Thoracic aorta (tissue), 2 donors: ENCODE results near the gene CKS1B. TPM values are rescaled to one million over a fixed set of nuclear protein-coding genes. Genes with fewer than 3 reads are reported as not detected.

ENCODE experiments used
- ATAC-seq: fragments of 150-250 bp; one replicate; pipeline ENCODE4 v1.8.0; 2017; ENCODE audit warnings: low read depth; ENCODE audit not compliant: insufficient number of reproducible peaks, low FRiP score
- DNase-seq: peaks from one replicate; pipeline ENCODE4 v3.0.0-alpha.2; 2020; ENCODE audit warnings: low spot score
- H3K27ac ChIP-seq, 2 donors: fragments of 200-600 bp; sonication (generic); 1 replicate in 1 of 2; 2 replicates in 1 of 2; pipeline ENCODE4 v1.5.1; 2016; ENCODE audit warnings: mild to moderate bottlenecking in 2 of 2, moderate library complexity in 2 of 2
- H3K27me3 ChIP-seq: fragments of 200-600 bp; sonication (generic); replicated peaks from 2 replicates; pipeline ENCODE4 v1.6.0; 2016; ENCODE audit warnings: mild to moderate bottlenecking; ENCODE audit not compliant: insufficient read depth
- H3K36me3 ChIP-seq: fragments of 200-600 bp; sonication (generic); one replicate; pipeline ENCODE4 v1.5.1; 2016
- H3K4me1 ChIP-seq, 2 donors: fragments of 200-600 bp; sonication (generic); 1 replicate in 1 of 2; 2 replicates in 1 of 2; pipeline versions ENCODE4 v1.5.1 to v1.6.0; 2016; ENCODE audit warnings: low read depth in 2 of 2, mild to moderate bottlenecking in 1 of 2; ENCODE audit not compliant: control insufficient read depth in 1 of 2
- H3K4me3 ChIP-seq: fragments of 200-600 bp; sonication (generic); 2 replicates; pipeline ENCODE4 v1.5.1; 2016; ENCODE audit warnings: mild to moderate bottlenecking
- H3K9me3 ChIP-seq: fragments of 200-600 bp; sonication (generic); 2 replicates; pipeline ENCODE4 v1.5.1; 2016
- CTCF ChIP-seq: fragments of 200-600 bp; sonication (generic); IDR thresholded peaks from one replicate; pipeline ENCODE4 v1.5.1; 2019; ENCODE audit warnings: antibody characterized with exemption
- total RNA-seq, 2 donors: library from RNA; depleted of rRNA; stranded (reverse); fragments of >200 nt; gene quantifications; one replicate each; pipeline versions ENCODE4 v1.1.0 to v1.2.3, GENCODE V29; 2016

Gene CKS1B
- total RNA-seq, result 10 to 100 TPM; 13.5 to 23.7 TPM

GRCh38 chr1:154974102-154974807, at the start of gene CKS1B:
TSS of gene CKS1B (plus strand) at chr1:154974681. CDS start at chr1:154974746, 65 bp downstream.
- ATAC-seq (peak; percentile 89), DNase-seq (peak; percentile 95)
- H3K4me1 ChIP-seq, result peaks cover 31 to 52% of the 10 kb centered on the region in 2 donors
- no peak for TF ChIP-seq CTCF
- no peaks in the 10 kb centered on the region for H3K9me3 ChIP-seq
- H3K27ac ChIP-seq, result peak within 1 kb of the TSS; percentile 98 to 99
- H3K36me3 ChIP-seq, result no peaks in the 10 kb centered on the region
- H3K27me3 ChIP-seq, result no peaks in the 10 kb centered on the region
- H3K4me3 ChIP-seq, result peak within 1 kb of the TSS; percentile 83

- no peak overlapping the region for H3K27ac ChIP-seq
- H3K4me1 ChIP-seq, result no peaks in the 10 kb centered on the region
- H3K9me3 ChIP-seq, result no peaks in the 10 kb centered on the region
- peaks cover 36% of the 10 kb centered on the region for H3K36me3 ChIP-seq
- no peak overlapping the region for H3K4me3 ChIP-seq
- DNase-seq, result no peak
- no peaks in the 10 kb centered on the region for H3K27me3 ChIP-seq
- TF ChIP-seq CTCF, result no peak
- no peak for ATAC-seq
These were observed 48.9 kb upstream of the CKS1B start for GRCh38 chr1:154925335-154926170.

- no peaks in the 10 kb centered on the region for H3K9me3 ChIP-seq
- H3K36me3 ChIP-seq, result peaks cover 36% of the 10 kb centered on the region
- ATAC-seq (no peak), DNase-seq (no peak)
- no peak overlapping the region for H3K27ac ChIP-seq
- H3K4me3 ChIP-seq, result no peak overlapping the region
- no peak for TF ChIP-seq CTCF
- no peaks in the 10 kb centered on the region for H3K27me3 ChIP-seq
- H3K4me1 ChIP-seq, result no peaks in the 10 kb centered on the region
These were observed 48.3 kb upstream of the CKS1B start for GRCh38 chr1:154926201-154926600.

- Histone ChIP-seq H3K4me1 (peaks cover 4 to 16% of the 10 kb centered on the region in 2 donors), H3K36me3 (peaks cover 6% of the 10 kb centered on the region), H3K9me3 (no peaks in the 10 kb centered on the region), H3K27me3 (no peaks in the 10 kb centered on the region), H3K27ac (no peak overlapping the region), H3K4me3 (no peak overlapping the region)
- DNase-seq (no peak), ATAC-seq (no peak)
- TF ChIP-seq CTCF, result no peak
These were observed 42.5 kb upstream of the CKS1B start for GRCh38 chr1:154931940-154932487.

- Histone ChIP-seq H3K4me3 (no peak overlapping the region), H3K36me3 (peaks cover 6% of the 10 kb centered on the region), H3K27ac (no peak overlapping the region), H3K27me3 (no peaks in the 10 kb centered on the region), H3K9me3 (no peaks in the 10 kb centered on the region), H3K4me1 (peaks cover 11 to 29% of the 10 kb centered on the region in 2 donors)
- ATAC-seq (no peak), DNase-seq (no peak)
- no peak for TF ChIP-seq CTCF
These were observed 40.0 kb upstream of the CKS1B start for GRCh38 chr1:154934358-154934948.
